Tibial nerve (tissue), 4 donors: Measurements from ENCODE around the gene SPATA2. TPM values are rescaled to one million over a fixed set of nuclear protein-coding genes. Genes with fewer than 3 reads are reported as not detected.

Experiments used
- DNase-seq, 2 donors: peaks; one replicate each; pipeline ENCODE4 v3.0.0-alpha.2; 2019; ENCODE audit warnings: low spot score in 2 of 2
- H3K27ac ChIP-seq, 4 donors: fragments of 200-600 bp; sonication (generic) in 3 of 4; one replicate each; pipeline ENCODE4 v1.5.1; 2017 to 2019; ENCODE audit warnings: mild to moderate bottlenecking in 1 of 4
- H3K27me3 ChIP-seq, 2 donors: fragments of 200-600 bp; sonication (generic) in 1 of 2; one replicate each; pipeline versions ENCODE4 v1.5.1 to v1.6.0; 2017 to 2019
- H3K36me3 ChIP-seq, 3 donors: fragments of 200-600 bp; sonication (generic); one replicate each; pipeline ENCODE4 v1.5.1; 2018 to 2019
- H3K4me1 ChIP-seq, 4 donors: fragments of 200-600 bp; sonication (generic) in 3 of 4; one replicate each; pipeline ENCODE4 v1.5.1; 2017 to 2019
- H3K4me3 ChIP-seq, 4 donors: fragments of 200-600 bp; sonication (generic) in 3 of 4; one replicate each; pipeline ENCODE4 v1.5.1; 2017 to 2019; ENCODE audit warnings: mild to moderate bottlenecking in 1 of 4, moderate library complexity in 1 of 4
- H3K9me3 ChIP-seq, 4 donors: fragments of 200-600 bp; sonication (generic) in 3 of 4; one replicate each; pipeline ENCODE4 v1.5.1; 2017 to 2019
- EP300 ChIP-seq, 2 donors: sonication (generic); formaldehyde crosslinking; IDR thresholded peaks; one replicate each; pipeline ENCODE4 v1.6.1; 2017; ENCODE audit warnings: antibody characterized with exemption in 2 of 2, mild to moderate bottlenecking in 1 of 2
- POLR2A ChIP-seq, 2 donors: fragments of 450-650 bp; IDR thresholded peaks; one replicate each; pipeline ENCODE4 v1.6.1; 2017; ENCODE audit warnings: antibody characterized with exemption in 2 of 2, mild to moderate bottlenecking in 2 of 2, moderate library complexity in 2 of 2
- WGBS, 2 donors: methylation state at CpG; one replicate each; pipeline ENCODE4 v1.1.5; 2018; 5-methylcytosine and 5-hydroxymethylcytosine counted together
- total RNA-seq, 4 donors: library from RNA; depleted of rRNA; stranded (reverse); fragments of >200 nt; gene quantifications; one replicate each; pipeline ENCODE4 v1.1.0, GENCODE V29; 2016
- TF ChIP-seq, protein P1 (sequence below), 5 experiments: fragments of 200-600 bp in 3 of 5; fragments of 450-650 bp in 2 of 5; sonication (generic) in 3 of 5; IDR thresholded peaks; one replicate each; pipeline ENCODE4 v1.5.1; 2016 to 2019; ENCODE audit warnings: antibody characterized with exemption in 5 of 5, mild to moderate bottlenecking in 3 of 5, moderate library complexity in 2 of 5

The SPATA2 gene
- total RNA-seq, 4 donors from 2014 or later = 4.4 to 7.2 (median 6.3) TPM

DNA sequence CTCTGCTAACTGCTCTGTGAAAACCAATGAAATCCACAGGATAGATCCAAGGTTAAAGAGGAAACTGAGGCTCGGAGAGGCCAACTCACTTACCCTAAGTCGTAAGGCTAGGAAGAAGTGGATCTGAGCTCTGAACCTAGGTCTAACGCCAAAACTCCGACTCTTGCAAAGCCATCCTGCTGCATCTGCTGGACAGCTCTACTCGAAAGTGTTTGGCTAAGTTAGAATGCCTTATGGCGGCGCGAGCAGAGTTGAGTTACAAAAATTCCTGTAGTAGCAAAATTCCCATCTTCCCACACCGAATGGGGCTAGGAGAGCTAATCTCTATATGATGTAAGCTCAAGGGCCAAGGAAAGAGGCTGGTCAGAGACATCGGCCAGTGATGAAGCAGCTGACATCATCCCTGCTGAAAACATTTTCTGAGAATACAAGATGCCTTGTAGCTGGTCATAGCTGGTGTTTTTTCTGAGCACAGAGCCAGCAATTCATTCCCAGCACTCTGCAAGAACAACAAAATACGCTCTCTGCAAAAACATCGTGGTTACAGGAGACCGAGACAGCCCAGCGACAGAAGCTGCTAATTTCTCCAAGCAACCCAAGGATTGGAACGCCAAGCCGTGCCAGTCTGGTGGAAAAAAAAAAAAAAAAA is 1.8 kb downstream of the SPATA2 start:
- Histone ChIP-seq H3K4me3 (peak overlapping the region in 2 of 4 donors; percentile 82 to 99), H3K27ac (peak overlapping the region in 3 of 4 donors; percentile 94 to 100 (median 100)), H3K27me3 (no peaks in the 10 kb centered on the region), H3K9me3 (no peaks in the 10 kb centered on the region), H3K4me1 (peaks cover 0 to 68% (median 27%) of the 10 kb centered on the region in 4 donors), H3K36me3 (peaks cover 0 to 15% (median 0%) of the 10 kb centered on the region in 3 donors)
- TF ChIP-seq EP300 (IDR thresholded peaks at IDR 0.05) (peak in 1 of 2 donors; percentile 24), POLR2A (IDR thresholded peaks at IDR 0.05) (no peak)
- WGBS, 2 donors = 40 to 47% methylated on average over 16 of the region's 16 CpGs
- DNase-seq = no peak

DNA sequence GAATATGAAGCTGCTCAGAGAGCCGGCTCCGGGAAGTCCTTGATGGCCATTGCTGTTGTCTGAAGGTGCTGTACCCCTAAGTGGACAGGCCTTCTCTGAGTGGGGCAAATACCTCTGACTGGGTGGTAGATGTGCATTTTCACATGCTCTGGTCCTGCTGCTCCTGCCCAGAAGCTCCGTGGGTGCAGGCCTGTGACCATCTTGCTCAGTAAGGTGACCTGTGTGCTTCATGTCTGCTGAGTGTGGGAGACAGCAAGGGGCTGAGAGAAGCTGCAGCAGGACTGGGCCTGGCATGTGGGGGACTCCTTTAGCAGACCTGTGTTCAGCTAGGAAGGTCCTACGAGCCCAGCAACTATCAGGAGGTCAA is 5.0 kb downstream of the SPATA2 start:
- Histone ChIP-seq H3K4me3 (no peak overlapping the region), H3K36me3 (peaks cover 0 to 47% (median 0%) of the 10 kb centered on the region in 3 donors), H3K9me3 (no peaks in the 10 kb centered on the region), H3K27me3 (no peaks in the 10 kb centered on the region), H3K27ac (peak overlapping the region in 3 of 4 donors; percentile 47 to 71 (median 67)), H3K4me1 (peaks cover 0 to 57% (median 27%) of the 10 kb centered on the region in 4 donors)
- no peak for TF ChIP-seq POLR2A (IDR thresholded peaks at IDR 0.05)
- TF ChIP-seq, protein P1, sequence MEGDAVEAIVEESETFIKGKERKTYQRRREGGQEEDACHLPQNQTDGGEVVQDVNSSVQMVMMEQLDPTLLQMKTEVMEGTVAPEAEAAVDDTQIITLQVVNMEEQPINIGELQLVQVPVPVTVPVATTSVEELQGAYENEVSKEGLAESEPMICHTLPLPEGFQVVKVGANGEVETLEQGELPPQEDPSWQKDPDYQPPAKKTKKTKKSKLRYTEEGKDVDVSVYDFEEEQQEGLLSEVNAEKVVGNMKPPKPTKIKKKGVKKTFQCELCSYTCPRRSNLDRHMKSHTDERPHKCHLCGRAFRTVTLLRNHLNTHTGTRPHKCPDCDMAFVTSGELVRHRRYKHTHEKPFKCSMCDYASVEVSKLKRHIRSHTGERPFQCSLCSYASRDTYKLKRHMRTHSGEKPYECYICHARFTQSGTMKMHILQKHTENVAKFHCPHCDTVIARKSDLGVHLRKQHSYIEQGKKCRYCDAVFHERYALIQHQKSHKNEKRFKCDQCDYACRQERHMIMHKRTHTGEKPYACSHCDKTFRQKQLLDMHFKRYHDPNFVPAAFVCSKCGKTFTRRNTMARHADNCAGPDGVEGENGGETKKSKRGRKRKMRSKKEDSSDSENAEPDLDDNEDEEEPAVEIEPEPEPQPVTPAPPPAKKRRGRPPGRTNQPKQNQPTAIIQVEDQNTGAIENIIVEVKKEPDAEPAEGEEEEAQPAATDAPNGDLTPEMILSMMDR (IDR thresholded peaks at IDR 0.05) = no peak
- TF ChIP-seq EP300 (IDR thresholded peaks at IDR 0.05) = no peak
- 58 to 79% methylated on average over 4 of the region's 4 CpGs for WGBS, 2 donors
- no peak for DNase-seq

DNA sequence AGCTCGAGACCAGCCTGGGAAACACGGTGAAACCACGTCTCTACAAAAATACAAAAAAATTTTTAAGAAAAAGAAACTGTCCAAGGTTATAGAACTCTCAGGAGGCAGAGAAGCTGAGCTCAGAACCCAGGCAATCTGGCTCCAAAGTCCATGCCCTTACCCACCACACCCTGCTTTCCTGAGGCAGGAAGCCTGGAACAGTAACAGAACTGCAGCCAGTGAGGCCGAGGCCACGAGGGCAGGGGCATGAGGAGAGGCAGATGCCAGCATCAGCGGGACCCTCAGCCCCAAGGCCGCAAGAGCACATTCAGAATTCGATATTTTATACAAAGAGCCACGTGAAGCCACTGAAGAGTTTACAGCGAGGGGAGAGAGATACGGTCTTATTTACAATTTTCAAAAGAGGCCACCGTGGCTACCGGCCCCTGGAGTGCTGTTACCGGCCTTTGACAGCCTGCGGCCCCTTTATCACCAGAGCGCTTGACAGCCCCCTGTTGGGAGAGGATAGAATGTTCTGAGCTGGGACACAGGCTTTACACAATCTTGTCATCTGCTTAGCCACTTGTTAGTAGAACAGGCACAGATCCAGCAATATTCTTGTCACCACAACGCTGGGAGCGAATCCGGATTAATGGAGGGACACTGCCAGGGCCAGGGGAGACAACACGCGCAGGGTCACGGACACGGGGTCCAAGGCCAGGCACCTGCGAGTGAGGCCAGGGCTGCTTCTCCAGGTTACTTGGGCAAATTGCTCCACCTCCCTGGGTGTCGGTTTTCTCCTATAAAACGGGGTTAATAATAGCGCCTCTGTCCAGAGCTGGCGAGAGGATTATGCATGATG is 5.6 kb downstream of the SPATA2 start:
- Histone ChIP-seq H3K36me3 (peaks cover 0 to 53% (median 0%) of the 10 kb centered on the region in 3 donors), H3K9me3 (no peaks in the 10 kb centered on the region), H3K27me3 (no peaks in the 10 kb centered on the region), H3K27ac (peak overlapping the region in 3 of 4 donors; percentile 47 to 71 (median 67)), H3K4me1 (peaks cover 0 to 57% (median 27%) of the 10 kb centered on the region in 4 donors), H3K4me3 (no peak overlapping the region)
- 58 to 59% methylated on average over 26 of the region's 28 CpGs for WGBS, 2 donors
- no peak for DNase-seq
- TF ChIP-seq, protein P1 (IDR thresholded peaks at IDR 0.05) = peak in 3 of 5 experiments; percentile 8 to 21 (median 16)
- TF ChIP-seq EP300 (IDR thresholded peaks at IDR 0.05) = no peak

DNA sequence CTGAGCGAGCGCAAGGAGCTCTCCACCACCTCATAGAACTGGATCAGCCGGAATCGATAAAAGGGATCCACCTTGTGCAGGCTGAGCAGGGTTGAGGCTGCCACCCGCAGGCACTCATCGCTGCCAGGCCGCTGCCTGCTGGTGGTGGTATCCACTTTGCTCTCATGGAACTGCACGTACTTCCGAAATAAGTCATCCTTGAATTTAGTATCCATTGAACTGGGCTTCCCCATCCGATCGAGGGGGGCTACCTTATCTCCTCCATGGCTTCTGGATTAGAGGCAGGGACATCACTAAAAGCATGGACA is 7.1 kb downstream of the SPATA2 start:
- peaks cover 0 to 67% (median 0%) of the 10 kb centered on the region in 3 donors for H3K36me3 ChIP-seq
- DNase-seq = no peak
- no peak overlapping the region for H3K27ac ChIP-seq
- no peaks in the 10 kb centered on the region for H3K9me3 ChIP-seq
- TF ChIP-seq EP300 (IDR thresholded peaks at IDR 0.05) (no peak), POLR2A (IDR thresholded peaks at IDR 0.05) (no peak)
- TF ChIP-seq, protein P1 (IDR thresholded peaks at IDR 0.05) = no peak
- peaks cover 0 to 41% (median 13%) of the 10 kb centered on the region in 4 donors for H3K4me1 ChIP-seq
- no peaks in the 10 kb centered on the region for H3K27me3 ChIP-seq
- 93% methylated on average over 11 of the region's 11 CpGs for WGBS, 2 donors
- H3K4me3 ChIP-seq = no peak overlapping the region

DNA sequence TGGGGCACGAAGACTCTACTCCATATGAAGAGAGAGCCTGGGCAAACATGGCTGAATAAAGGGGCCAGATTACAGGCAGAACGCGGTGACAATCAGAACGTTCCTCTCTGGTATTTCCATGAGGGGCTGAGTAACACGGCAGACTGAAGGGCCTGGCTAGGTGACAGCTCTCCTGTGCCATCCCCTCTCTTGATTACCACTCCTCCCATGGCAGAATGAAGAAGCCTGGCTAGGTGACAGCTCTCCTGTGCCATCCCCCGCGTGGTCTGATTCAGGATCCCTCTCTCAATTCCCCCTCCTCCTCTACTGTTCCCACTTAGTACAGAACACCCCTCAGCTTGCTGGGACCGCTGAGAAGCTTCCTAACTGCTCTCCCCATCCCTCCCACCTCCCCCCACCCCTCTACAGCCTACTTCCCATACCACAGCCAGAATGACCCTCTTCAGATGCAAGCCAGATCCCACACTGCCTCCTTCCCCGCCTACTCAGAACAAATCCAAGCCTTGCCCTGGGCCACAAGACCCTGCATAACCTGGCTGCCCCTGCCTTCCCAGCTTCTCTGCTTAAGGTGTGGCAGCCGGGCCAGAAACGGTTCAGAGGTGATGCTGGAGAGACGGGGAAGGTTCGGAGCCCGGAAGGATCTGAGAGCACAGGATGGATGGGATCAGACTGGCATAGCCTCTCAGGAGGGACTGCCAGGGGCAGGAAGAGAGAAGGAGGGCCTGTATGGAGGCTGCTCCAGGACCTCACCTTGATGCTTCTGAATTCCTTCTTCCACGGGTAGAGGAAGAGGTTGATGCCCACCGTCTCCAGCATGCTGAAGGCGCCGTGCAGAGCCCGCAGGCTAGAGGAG is 7.7 kb downstream of the SPATA2 start:
- H3K9me3 ChIP-seq = no peaks in the 10 kb centered on the region
- no peak for DNase-seq
- H3K4me3 ChIP-seq = no peak overlapping the region
- WGBS, 2 donors = 92% methylated on average over 19 of the region's 19 CpGs
- H3K4me1 ChIP-seq = peaks cover 0 to 36% (median 7%) of the 10 kb centered on the region in 4 donors
- TF ChIP-seq, protein P1 (IDR thresholded peaks at IDR 0.05) = no peak
- TF ChIP-seq POLR2A (IDR thresholded peaks at IDR 0.05) (no peak), EP300 (IDR thresholded peaks at IDR 0.05) (no peak)
- H3K27me3 ChIP-seq = no peaks in the 10 kb centered on the region
- no peak overlapping the region for H3K27ac ChIP-seq
- H3K36me3 ChIP-seq = peaks cover 0 to 72% (median 0%) of the 10 kb centered on the region in 3 donors
